NCI-H2081 treated with DMSO at 0.1 percent for 48 hours (cell line): ENCODE measurements around the gene CCDC170.
"Not testable (repeated sequence)": the region's sequence is repeated elsewhere in the genome, so short reads cannot be mapped to it uniquely, and the experiment has no call there.

Experiments used
- DNase-seq: peaks from one replicate; lab custom pipeline; 2025; lab: John Stamatoyannopoulos, UW

The CCDC170 gene

GRCh38 chr6:151493804-151494234 lies at the start of gene CCDC170:
TSS of gene CCDC170 (plus strand) at chr6:151494017. CDS start at chr6:151494129, 112 bp downstream.
- DNase-seq, result no peak

DNA sequence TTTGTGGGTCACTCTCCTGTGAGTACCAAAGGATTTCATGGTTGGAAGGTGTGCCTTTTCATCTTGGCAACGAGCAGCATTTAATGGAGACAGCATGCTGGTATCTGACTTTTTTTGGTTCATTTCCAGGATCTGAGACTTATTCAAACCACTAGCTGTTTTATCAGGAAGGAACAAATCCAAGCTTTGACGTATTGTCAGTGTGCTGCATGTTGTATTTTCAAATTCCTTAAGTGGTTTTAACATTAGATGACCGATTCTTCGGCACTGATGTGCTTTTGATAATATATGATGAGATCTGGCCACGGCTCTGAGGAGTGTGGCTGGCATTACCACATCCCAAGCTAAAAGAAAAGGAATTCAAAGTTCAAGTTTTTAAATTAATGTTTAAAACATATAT lies 48.3 kb upstream of the CCDC170 start:
- no peak for DNase-seq

- DNase-seq, result no peak
Measured at GRCh38 chr6:151447237-151447636, 46.6 kb upstream of the CCDC170 start.

GRCh38 chr6:151448623-151449022 lies 45.2 kb upstream of the CCDC170 start:
- DNase-seq, result no peak

DNA sequence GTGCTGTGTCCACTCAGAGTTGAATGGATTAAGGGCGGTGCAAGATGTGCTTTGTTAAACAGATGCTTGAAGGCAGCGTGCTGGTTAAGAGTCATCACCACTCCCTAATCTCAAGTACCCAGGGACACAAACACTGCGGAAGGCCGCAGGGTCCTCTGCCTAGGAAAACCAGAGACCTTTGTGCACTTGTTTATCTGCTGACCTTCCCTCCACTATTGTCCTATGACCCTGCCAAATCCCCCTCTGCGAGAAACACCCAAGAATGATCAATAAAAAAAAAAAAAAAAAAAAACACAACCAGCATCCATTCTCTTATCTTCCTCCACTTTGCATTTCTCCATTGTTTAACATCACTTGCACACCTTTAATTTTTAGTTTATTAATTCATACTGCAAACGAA lies 42.9 kb upstream of the CCDC170 start:
- DNase-seq, result not testable (repeated sequence)

GRCh38 chr6:151451417-151451949 lies 42.3 kb upstream of the CCDC170 start:
- no peak for DNase-seq

DNA sequence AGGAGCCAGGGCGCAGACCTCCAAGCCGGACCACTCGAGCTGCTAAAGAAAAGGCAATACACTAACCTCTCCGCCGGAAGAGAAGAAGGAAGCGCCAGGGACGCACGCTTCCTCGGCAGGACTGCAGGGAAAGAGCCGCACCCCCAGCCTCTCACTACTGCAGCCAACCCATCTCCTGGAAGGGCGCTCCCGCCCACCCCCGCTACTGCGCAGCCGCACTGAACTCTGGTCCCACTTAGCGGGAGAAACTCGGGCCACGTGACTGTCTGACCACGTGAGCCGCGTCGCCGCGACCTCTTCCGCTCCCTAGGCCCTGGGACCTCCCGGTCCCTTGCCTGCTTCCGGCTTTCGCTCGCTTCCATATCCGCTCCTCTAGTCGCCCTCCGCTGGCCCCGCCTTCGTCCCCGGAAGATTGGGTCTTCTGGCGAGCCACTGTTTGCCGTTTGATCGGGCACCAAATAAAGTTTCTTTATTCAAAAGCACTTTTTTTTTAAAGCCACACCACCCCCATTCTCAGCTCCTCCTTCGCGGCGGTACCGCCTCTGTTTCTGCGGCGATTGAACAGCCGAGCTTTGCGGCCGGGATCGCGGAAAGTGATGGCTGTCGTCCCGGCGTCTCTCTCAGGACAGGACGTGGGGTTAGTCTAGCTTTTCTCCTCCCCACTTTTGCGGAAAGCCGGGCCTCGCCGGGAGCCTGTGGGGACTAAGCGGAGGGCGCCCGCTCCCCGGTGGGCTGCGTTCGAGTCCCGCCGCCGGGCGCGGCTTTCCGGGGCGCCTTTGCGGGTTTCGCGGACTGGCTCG lies 41.7 kb upstream of the CCDC170 start, which contains the start of gene RMND1:
Gene RMND1, minus strand, starts transcription at position 177 of the 800 bp plus-strand sequence. CDS start 6,315 bp downstream, outside the sequence.
- DNase-seq, result peak; percentile 94

- no peak for DNase-seq
Measured at GRCh38 chr6:151452750-151453427, 40.9 kb upstream of the CCDC170 start.

GRCh38 chr6:151455751-151456398 lies 37.9 kb upstream of the CCDC170 start:
- DNase-seq, result not testable (repeated sequence)

- DNase-seq, result no peak
Measured at GRCh38 chr6:151461673-151462072, 32.1 kb upstream of the CCDC170 start.

DNA sequence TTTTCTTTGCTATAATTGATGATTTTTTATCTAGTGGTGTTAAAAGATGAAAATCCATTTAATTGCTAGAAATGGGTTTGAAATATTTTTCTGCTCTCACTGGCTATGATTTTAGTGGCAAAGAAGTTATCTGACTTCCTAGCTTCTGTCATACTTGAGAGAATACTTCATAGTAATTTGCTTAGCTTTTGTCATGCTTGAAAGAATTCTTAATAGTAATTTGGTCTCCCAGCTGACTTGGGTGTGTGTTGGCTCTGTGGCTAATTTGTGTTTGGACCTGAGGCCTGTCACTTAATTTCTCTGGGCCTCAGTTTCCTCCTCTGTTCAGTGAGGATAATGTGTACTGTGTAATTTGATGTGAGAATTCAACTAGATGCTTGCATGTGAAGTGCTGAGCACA lies 29.1 kb upstream of the CCDC170 start:
- DNase-seq, result no peak

GRCh38 chr6:151475653-151476523 lies 17.9 kb upstream of the CCDC170 start:
- no peak for DNase-seq

DNA sequence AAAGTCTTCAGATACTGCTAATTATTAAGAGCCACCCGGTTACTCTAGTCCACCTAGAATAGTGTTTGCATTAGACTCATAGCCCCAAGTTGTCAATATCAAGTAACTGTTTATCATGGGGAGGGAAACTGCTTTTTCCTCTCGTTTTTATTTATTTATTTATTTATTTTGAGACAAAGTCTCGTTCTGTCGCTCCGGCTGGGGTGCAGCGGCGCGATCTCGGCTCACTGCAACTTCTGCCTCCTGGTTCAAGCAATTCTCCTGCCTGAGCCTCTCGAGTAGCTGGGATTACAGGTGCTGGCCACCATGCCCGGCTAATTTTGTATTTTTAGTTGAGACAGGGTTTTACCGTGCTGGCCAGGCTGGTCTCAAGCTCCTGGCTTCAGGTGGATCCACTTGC lies 16.1 kb upstream of the CCDC170 start:
- DNase-seq, result no peak

- DNase-seq, result no peak
Measured at GRCh38 chr6:151478670-151479069, 15.1 kb upstream of the CCDC170 start.

GRCh38 chr6:151481786-151482185 lies 12.0 kb upstream of the CCDC170 start:
- no peak for DNase-seq

- no peak for DNase-seq
Measured at GRCh38 chr6:151482290-151482689, 11.5 kb upstream of the CCDC170 start.

GRCh38 chr6:151483994-151484393 lies 9.8 kb upstream of the CCDC170 start:
- DNase-seq, result no peak

DNA sequence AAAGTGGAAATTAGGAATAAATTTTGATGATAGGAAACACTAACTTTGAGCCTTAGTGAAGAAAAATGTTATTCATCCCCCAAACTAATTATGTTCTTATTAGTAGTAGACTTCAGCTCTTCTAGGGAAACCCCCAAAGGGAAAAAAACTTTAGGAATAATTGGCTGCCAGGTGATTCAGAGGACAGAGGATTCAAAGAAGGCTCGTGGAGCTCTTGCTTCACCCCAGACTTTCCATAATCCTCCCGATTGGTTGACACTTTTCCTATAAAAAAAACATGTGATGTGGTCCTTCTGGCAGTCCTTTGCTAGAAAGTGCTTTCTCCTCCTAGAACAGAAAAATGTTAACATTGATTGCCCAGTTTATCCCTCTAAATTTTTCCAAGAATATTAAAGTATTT lies 5.6 kb upstream of the CCDC170 start:
- no peak for DNase-seq

GRCh38 chr6:151490996-151491395 lies 2.8 kb upstream of the CCDC170 start:
- DNase-seq, result no peak

DNA sequence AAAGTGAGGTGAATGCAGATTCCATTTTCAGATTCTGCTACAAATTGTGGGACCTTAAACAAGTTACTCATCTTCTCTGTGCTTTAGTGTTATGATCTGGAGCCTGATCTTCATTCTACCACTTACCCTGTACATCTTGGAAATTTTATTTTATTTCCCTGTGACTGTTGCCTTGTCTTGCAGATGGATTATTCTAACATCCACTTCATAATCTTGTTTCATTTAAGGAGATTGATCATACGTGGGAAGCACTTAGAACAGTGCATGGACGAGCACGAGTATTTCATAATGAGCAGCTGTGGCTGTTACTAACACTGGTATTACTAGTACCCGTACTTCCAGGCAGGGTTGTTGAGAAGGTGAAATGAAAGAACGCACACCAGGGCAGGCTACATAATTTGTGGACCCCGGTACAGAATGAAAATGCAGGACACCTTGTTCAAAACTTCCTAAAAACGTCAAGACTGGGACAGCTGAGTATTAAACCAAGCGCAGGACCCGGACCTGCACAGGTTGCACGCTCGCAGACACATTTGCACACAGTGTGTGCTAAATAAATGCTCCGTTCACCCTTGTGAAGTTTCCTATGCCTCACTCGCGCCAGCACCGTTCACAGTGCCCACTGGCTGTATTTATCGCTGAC lies 535 bp upstream of the CCDC170 start:
- DNase-seq, result no peak
